Measurements from ENCODE around the gene SLC35D1.

GRCh38 chr1:66982561-66983260, 71.2 kb downstream of the SLC35D1 start:
- TF ChIP-seq SNAI2 (CRISPR knock-in tag; IDR thresholded peaks at IDR 0.05) = no peak
- TF ChIP-seq TCF4 (CRISPR knock-in tag; IDR thresholded peaks at IDR 0.05; ENCODE audit: borderline replicate concordance) = no peak
- TF ChIP-seq TOX (CRISPR knock-in tag; IDR thresholded peaks at IDR 0.05; ENCODE audit: borderline replicate concordance) = no peak
- TF ChIP-seq ZFP3 (CRISPR knock-in tag; IDR thresholded peaks at IDR 0.05) = no peak
- TF ChIP-seq, protein P1, sequence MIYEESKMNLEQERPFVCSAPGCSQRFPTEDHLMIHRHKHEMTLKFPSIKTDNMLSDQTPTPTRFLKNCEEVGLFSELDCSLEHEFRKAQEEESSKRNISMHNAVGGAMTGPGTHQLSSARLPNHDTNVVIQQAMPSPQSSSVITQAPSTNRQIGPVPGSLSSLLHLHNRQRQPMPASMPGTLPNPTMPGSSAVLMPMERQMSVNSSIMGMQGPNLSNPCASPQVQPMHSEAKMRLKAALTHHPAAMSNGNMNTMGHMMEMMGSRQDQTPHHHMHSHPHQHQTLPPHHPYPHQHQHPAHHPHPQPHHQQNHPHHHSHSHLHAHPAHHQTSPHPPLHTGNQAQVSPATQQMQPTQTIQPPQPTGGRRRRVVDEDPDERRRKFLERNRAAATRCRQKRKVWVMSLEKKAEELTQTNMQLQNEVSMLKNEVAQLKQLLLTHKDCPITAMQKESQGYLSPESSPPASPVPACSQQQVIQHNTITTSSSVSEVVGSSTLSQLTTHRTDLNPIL (CRISPR knock-in tag; IDR thresholded peaks at IDR 0.05; ENCODE audit: low read depth) = no peak
- TF ChIP-seq, protein P2, sequence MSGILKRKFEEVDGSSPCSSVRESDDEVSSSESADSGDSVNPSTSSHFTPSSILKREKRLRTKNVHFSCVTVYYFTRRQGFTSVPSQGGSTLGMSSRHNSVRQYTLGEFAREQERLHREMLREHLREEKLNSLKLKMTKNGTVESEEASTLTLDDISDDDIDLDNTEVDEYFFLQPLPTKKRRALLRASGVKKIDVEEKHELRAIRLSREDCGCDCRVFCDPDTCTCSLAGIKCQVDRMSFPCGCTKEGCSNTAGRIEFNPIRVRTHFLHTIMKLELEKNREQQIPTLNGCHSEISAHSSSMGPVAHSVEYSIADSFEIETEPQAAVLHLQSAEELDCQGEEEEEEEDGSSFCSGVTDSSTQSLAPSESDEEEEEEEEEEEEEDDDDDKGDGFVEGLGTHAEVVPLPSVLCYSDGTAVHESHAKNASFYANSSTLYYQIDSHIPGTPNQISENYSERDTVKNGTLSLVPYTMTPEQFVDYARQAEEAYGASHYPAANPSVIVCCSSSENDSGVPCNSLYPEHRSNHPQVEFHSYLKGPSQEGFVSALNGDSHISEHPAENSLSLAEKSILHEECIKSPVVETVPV (CRISPR knock-in tag; IDR thresholded peaks at IDR 0.05) = no peak
- no peak for TF ChIP-seq RARB (CRISPR knock-in tag; IDR thresholded peaks at IDR 0.05)

Data from SK-N-SH treated with all-trans-retinoic acid at 6 μM for 48 hours (cell line).